Prostate gland (tissue), 2 donors: ENCODE measurements around the gene WNK2. TPM values are rescaled to one million over a fixed set of nuclear protein-coding genes. Genes with fewer than 3 reads are reported as not detected.

Source experiments
- DNase-seq: peaks from one replicate; pipeline ENCODE4 v3.0.0-alpha.2; 2019; ENCODE audit warnings: low spot score
- H3K27ac ChIP-seq, 2 donors: fragments of 200-600 bp; sonication (generic); 2 replicates each; pipeline ENCODE4 v1.5.1; 2017 to 2019
- H3K27me3 ChIP-seq: fragments of 200-600 bp; sonication (generic); replicated peaks from 2 replicates; pipeline ENCODE4 v1.5.1; 2019; ENCODE audit not compliant: insufficient read depth
- H3K36me3 ChIP-seq, 2 donors: fragments of 200-600 bp; sonication (generic); 1 replicate in 1 of 2; 2 replicates in 1 of 2; pipeline versions ENCODE4 v1.5.1 to v1.8.1; 2017 to 2019
- H3K4me1 ChIP-seq: fragments of 200-600 bp; sonication (generic); replicated peaks from 2 replicates; pipeline ENCODE4 v1.5.1; 2019
- H3K4me3 ChIP-seq, 2 donors: fragments of 200-600 bp; sonication (generic); 2 replicates each; pipeline ENCODE4 v1.5.1; 2017 to 2019
- H3K9me3 ChIP-seq: fragments of 200-600 bp; sonication (generic); 2 replicates; pipeline ENCODE4 v1.5.1; 2017
- CTCF ChIP-seq, 4 experiments: fragments of 200-600 bp in 2 of 4; fragments of 450-650 bp in 2 of 4; sonication (generic) in 2 of 4; IDR thresholded peaks; 1 replicate in 3 of 4; 2 replicates in 1 of 4; pipeline ENCODE4 v1.5.1; 2016 to 2019; ENCODE audit warnings: antibody characterized with exemption in 4 of 4, mild to moderate bottlenecking in 2 of 4, moderate library complexity in 2 of 4
- POLR2A ChIP-seq: fragments of 450-650 bp; IDR thresholded peaks from one replicate; pipeline ENCODE4 v1.6.1; 2016; ENCODE audit warnings: antibody characterized with exemption, mild to moderate bottlenecking
- POLR2AphosphoS5 ChIP-seq: sonication (generic); formaldehyde crosslinking; IDR thresholded peaks from one replicate; pipeline ENCODE4 v1.6.1; 2017; ENCODE audit warnings: antibody characterized with exemption
- WGBS: methylation state at CpG from one replicate; pipeline ENCODE4 v1.1.5; 2018; 5-methylcytosine and 5-hydroxymethylcytosine counted together
- intact Hi-C: fragments of 100-400 bp; cut with DNase I; formaldehyde crosslinking; loops from one replicate; pipeline ENCODE4 v1.14.2; 2022
- total RNA-seq, 2 donors: library from RNA; depleted of rRNA; stranded (reverse); fragments of >200 nt; gene quantifications; one replicate each; pipeline ENCODE4 v1.1.0, GENCODE V29; 2016

WNK2 gene
- total RNA-seq, 2 donors from 2014 or later = 77.9 to 136 TPM

GRCh38 chr9:93217706-93218105, 33.8 kb downstream of the WNK2 start:
- Histone ChIP-seq H3K9me3 (no peaks in the 10 kb centered on the region), H3K27ac (no peak overlapping the region), H3K4me3 (no peak overlapping the region), H3K36me3 (no peaks in the 10 kb centered on the region), H3K4me1 (no peaks in the 10 kb centered on the region), H3K27me3 (no peaks in the 10 kb centered on the region)
- TF ChIP-seq POLR2A (no peak), CTCF (IDR thresholded peaks at IDR 0.05) (no peak), POLR2AphosphoS5 (no peak)
- no peak for DNase-seq
- intact Hi-C loops = no loop called here
- WGBS = 100% methylated on average over 4 of the region's 5 CpGs

- Histone ChIP-seq H3K9me3 (no peaks in the 10 kb centered on the region), H3K27me3 (no peaks in the 10 kb centered on the region), H3K27ac (no peak overlapping the region), H3K36me3 (no peaks in the 10 kb centered on the region), H3K4me3 (no peak overlapping the region), H3K4me1 (peaks cover 2% of the 10 kb centered on the region)
- WGBS = 85% methylated on average over 6 of the region's 6 CpGs
- no peak for TF ChIP-seq POLR2A
- TF ChIP-seq POLR2AphosphoS5 = no peak
- no peak for TF ChIP-seq CTCF (IDR thresholded peaks at IDR 0.05)
- no peak for DNase-seq
- intact Hi-C loops = no loop called here
Observed at GRCh38 chr9:93218161-93218560, 34.2 kb downstream of the WNK2 start.

- TF ChIP-seq CTCF (IDR thresholded peaks at IDR 0.05) = no peak
- TF ChIP-seq POLR2AphosphoS5 = no peak
- TF ChIP-seq POLR2A = no peak
- H3K27me3 ChIP-seq = no peaks in the 10 kb centered on the region
- H3K4me3 ChIP-seq = no peak overlapping the region
- intact Hi-C loops = no loop called here
- no peaks in the 10 kb centered on the region for H3K9me3 ChIP-seq
- no peaks in the 10 kb centered on the region for H3K36me3 ChIP-seq
- peaks cover 9% of the 10 kb centered on the region for H3K4me1 ChIP-seq
- WGBS = 88% methylated on average over 11 of the region's 11 CpGs
- no peak overlapping the region for H3K27ac ChIP-seq
- no peak for DNase-seq
Observed at GRCh38 chr9:93218671-93219420, 34.9 kb downstream of the WNK2 start.

GRCh38 chr9:93219692-93220091, 35.8 kb downstream of the WNK2 start:
- no peak overlapping the region for H3K4me3 ChIP-seq
- no peaks in the 10 kb centered on the region for H3K27me3 ChIP-seq
- WGBS = 89% methylated on average over 5 of the region's 5 CpGs
- H3K9me3 ChIP-seq = no peaks in the 10 kb centered on the region
- H3K27ac ChIP-seq = no peak overlapping the region
- intact Hi-C loops = no loop called here
- no peak for TF ChIP-seq POLR2A
- DNase-seq = no peak
- no peaks in the 10 kb centered on the region for H3K36me3 ChIP-seq
- H3K4me1 ChIP-seq = peaks cover 15% of the 10 kb centered on the region

- Histone ChIP-seq H3K27me3 (no peaks in the 10 kb centered on the region), H3K27ac (no peak overlapping the region), H3K4me1 (peaks cover 17% of the 10 kb centered on the region), H3K36me3 (no peaks in the 10 kb centered on the region), H3K9me3 (no peaks in the 10 kb centered on the region), H3K4me3 (no peak overlapping the region)
- DNase-seq = no peak
- WGBS = 74% methylated on average over 4 of the region's 4 CpGs
- intact Hi-C loops = no loop called here
- TF ChIP-seq POLR2AphosphoS5 (no peak), POLR2A (no peak), CTCF (IDR thresholded peaks at IDR 0.05) (no peak)
Observed at GRCh38 chr9:93220627-93221026, 36.7 kb downstream of the WNK2 start.
